DND-41 (cell line): ENCODE data around the gene TBCK.

Experiments used
- ATAC-seq: fragments of 200-7000 bp; cut with Tn5 transposase; 3 replicates; pipeline ENCODE4 v1.9.1; 2021; ENCODE audit warnings: low read depth; ENCODE audit not compliant: insufficient read depth
- DNase-seq: peaks from one replicate; pipeline ENCODE4 v3.0.0-alpha.2; 2020
- H2AFZ ChIP-seq: 2 replicates; pipeline ENCODE4 v1.6.0; 2012; ENCODE audit warnings: low read depth, low read length
- H3K27ac ChIP-seq: 2 replicates; pipeline ENCODE4 v1.5.1; 2012; ENCODE audit warnings: low read length, inconsistent platforms
- H3K27me3 ChIP-seq: fragments of 200-600 bp; sonication (generic); 2 replicates; pipeline ENCODE4 v1.6.0; 2012; ENCODE audit warnings: low read length, mild to moderate bottlenecking, inconsistent platforms; ENCODE audit not compliant: insufficient read depth, poor library complexity
- H3K36me3 ChIP-seq: 2 replicates; pipeline ENCODE4 v1.5.1; 2012; ENCODE audit warnings: low read length, inconsistent platforms; ENCODE audit not compliant: insufficient read depth
- H3K4me1 ChIP-seq: 2 replicates; pipeline ENCODE4 v1.5.1; 2012; ENCODE audit warnings: mild to moderate bottlenecking, low read length; ENCODE audit not compliant: insufficient read depth
- H3K4me2 ChIP-seq: 2 replicates; pipeline ENCODE4 v1.6.0; 2012; ENCODE audit warnings: mild to moderate bottlenecking, moderate library complexity, low read length, inconsistent platforms; ENCODE audit not compliant: insufficient read depth
- H3K4me3 ChIP-seq, 2 experiments: fragments of 200-600 bp in 1 of 2; shearing (Covaris generic) in 1 of 2; 2 replicates each; pipeline ENCODE4 v1.5.1; 2012 to 2016; ENCODE audit warnings: inconsistent platforms in 2 of 2, low read length in 2 of 2, mild to moderate bottlenecking in 2 of 2, low read depth in 1 of 2, moderate library complexity in 1 of 2
- H3K79me2 ChIP-seq: 2 replicates; pipeline ENCODE4 v1.6.0; 2012; ENCODE audit warnings: low read length, inconsistent platforms; ENCODE audit not compliant: insufficient read depth
- H3K9ac ChIP-seq: 2 replicates; pipeline ENCODE4 v1.6.0; 2012; ENCODE audit warnings: low read depth, mild to moderate bottlenecking, inconsistent platforms, low read length, moderate library complexity
- H3K9me3 ChIP-seq: 2 replicates; pipeline ENCODE4 v1.5.1; 2012; ENCODE audit warnings: low read length, moderate library complexity, mild to moderate bottlenecking, inconsistent platforms; ENCODE audit not compliant: insufficient read depth, severe bottlenecking
- H4K20me1 ChIP-seq: 2 replicates; pipeline ENCODE4 v1.6.0; 2012; ENCODE audit warnings: low read length; ENCODE audit not compliant: insufficient read depth
- CTCF ChIP-seq: IDR thresholded peaks from 2 replicates; pipeline ENCODE4 v1.5.1; 2012; ENCODE audit warnings: borderline replicate concordance, low read length, moderate library complexity, mild to moderate bottlenecking; ENCODE audit not compliant: poor library complexity, severe bottlenecking; ENCODE audit errors: extremely low read depth
- EZH2 ChIP-seq: IDR thresholded peaks from 3 replicates; pipeline ENCODE4 v1.6.1; 2012; ENCODE audit warnings: borderline replicate concordance, low read depth, mild to moderate bottlenecking, moderate library complexity, low read length, inconsistent platforms; ENCODE audit not compliant: severe bottlenecking

The TBCK gene

GRCh38 chr4:106172861-106173260, 143.1 kb downstream of the TBCK start:
- TF ChIP-seq EZH2, result no peak
- no peak for TF ChIP-seq CTCF
- Histone ChIP-seq H3K9me3 (no peaks in the 10 kb centered on the region), H3K4me2 (no peak overlapping the region), H3K9ac (no peak overlapping the region), H3K4me3 (no peak overlapping the region), H4K20me1 (no peaks in the 10 kb centered on the region), H3K36me3 (no peaks in the 10 kb centered on the region; the same call in 1 of the 2 replicates), H3K27ac (no peak overlapping the region), H3K79me2 (no peaks in the 10 kb centered on the region), H3K4me1 (no peaks in the 10 kb centered on the region), H3K27me3 (no peaks in the 10 kb centered on the region), H2AFZ (no peak overlapping the region)
- DNase-seq (no peak), ATAC-seq (no peak)

- peaks cover 4% of the 10 kb centered on the region for H3K9me3 ChIP-seq
- TF ChIP-seq CTCF (no peak), EZH2 (no peak)
- no peak overlapping the region for H3K4me2 ChIP-seq
- H3K4me1 ChIP-seq, result no peaks in the 10 kb centered on the region
- no peak for ATAC-seq
- H2AFZ ChIP-seq, result no peak overlapping the region
- H3K27ac ChIP-seq, result no peak overlapping the region
- H4K20me1 ChIP-seq, result no peaks in the 10 kb centered on the region
- H3K79me2 ChIP-seq, result no peaks in the 10 kb centered on the region
- no peak for DNase-seq
- no peak overlapping the region for H3K4me3 ChIP-seq
- peaks cover 11% of the 10 kb centered on the region for H3K36me3 ChIP-seq
- no peak overlapping the region for H3K9ac ChIP-seq
- no peaks in the 10 kb centered on the region for H3K27me3 ChIP-seq
These were observed 150.5 kb downstream of the TBCK start for GRCh38 chr4:106165351-106166010.

GRCh38 chr4:106162278-106162677, 153.7 kb downstream of the TBCK start:
- no peak for DNase-seq
- Histone ChIP-seq H3K36me3 (peaks cover 11% of the 10 kb centered on the region), H3K4me1 (no peaks in the 10 kb centered on the region), H3K27me3 (no peaks in the 10 kb centered on the region), H3K9ac (no peak overlapping the region), H3K79me2 (no peaks in the 10 kb centered on the region), H3K27ac (no peak overlapping the region), H3K9me3 (peaks cover 4% of the 10 kb centered on the region), H4K20me1 (no peaks in the 10 kb centered on the region), H3K4me2 (no peak overlapping the region), H2AFZ (no peak overlapping the region), H3K4me3 (no peak overlapping the region)
- TF ChIP-seq EZH2 (no peak), CTCF (no peak)
- no peak for ATAC-seq

GRCh38 chr4:106160560-106160959, 155.4 kb downstream of the TBCK start:
- no peak overlapping the region for H3K4me3 ChIP-seq

More at GRCh38 chr4:106160560-106160959, 155.4 kb downstream of the TBCK start:
- H3K9ac ChIP-seq, result no peak overlapping the region
- no peaks in the 10 kb centered on the region for H3K27me3 ChIP-seq
- H2AFZ ChIP-seq, result no peak overlapping the region
- no peak overlapping the region for H3K4me2 ChIP-seq
- H3K4me1 ChIP-seq, result no peaks in the 10 kb centered on the region
- no peaks in the 10 kb centered on the region for H4K20me1 ChIP-seq
- H3K9me3 ChIP-seq, result peaks cover 4% of the 10 kb centered on the region
- peaks cover 22% of the 10 kb centered on the region for H3K36me3 ChIP-seq
- TF ChIP-seq CTCF (no peak), EZH2 (no peak)
- no peak overlapping the region for H3K27ac ChIP-seq
- no peaks in the 10 kb centered on the region for H3K79me2 ChIP-seq
- no peak for ATAC-seq
- no peak for DNase-seq
